ENCODE data around the gene SRRD.
"Not testable (repeated sequence)": the region's sequence is repeated elsewhere in the genome, so short reads cannot be mapped to it uniquely, and the experiment has no call there.

The SRRD gene, protein sequence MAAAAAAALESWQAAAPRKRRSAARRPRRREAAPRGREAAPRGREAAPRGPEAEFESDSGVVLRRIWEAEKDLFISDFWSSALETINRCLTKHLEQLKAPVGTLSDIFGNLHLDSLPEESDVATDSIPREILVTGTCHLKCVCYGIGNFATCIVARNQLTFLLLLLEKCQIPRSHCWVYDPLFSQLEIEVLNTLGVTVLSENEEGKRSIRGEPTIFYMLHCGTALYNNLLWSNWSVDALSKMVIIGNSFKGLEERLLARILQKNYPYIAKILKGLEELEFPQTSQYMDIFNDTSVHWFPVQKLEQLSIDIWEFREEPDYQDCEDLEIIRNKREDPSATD
- 23.7 to 33.5 reads per million in 2 donors for total RNA-seq

DNA sequence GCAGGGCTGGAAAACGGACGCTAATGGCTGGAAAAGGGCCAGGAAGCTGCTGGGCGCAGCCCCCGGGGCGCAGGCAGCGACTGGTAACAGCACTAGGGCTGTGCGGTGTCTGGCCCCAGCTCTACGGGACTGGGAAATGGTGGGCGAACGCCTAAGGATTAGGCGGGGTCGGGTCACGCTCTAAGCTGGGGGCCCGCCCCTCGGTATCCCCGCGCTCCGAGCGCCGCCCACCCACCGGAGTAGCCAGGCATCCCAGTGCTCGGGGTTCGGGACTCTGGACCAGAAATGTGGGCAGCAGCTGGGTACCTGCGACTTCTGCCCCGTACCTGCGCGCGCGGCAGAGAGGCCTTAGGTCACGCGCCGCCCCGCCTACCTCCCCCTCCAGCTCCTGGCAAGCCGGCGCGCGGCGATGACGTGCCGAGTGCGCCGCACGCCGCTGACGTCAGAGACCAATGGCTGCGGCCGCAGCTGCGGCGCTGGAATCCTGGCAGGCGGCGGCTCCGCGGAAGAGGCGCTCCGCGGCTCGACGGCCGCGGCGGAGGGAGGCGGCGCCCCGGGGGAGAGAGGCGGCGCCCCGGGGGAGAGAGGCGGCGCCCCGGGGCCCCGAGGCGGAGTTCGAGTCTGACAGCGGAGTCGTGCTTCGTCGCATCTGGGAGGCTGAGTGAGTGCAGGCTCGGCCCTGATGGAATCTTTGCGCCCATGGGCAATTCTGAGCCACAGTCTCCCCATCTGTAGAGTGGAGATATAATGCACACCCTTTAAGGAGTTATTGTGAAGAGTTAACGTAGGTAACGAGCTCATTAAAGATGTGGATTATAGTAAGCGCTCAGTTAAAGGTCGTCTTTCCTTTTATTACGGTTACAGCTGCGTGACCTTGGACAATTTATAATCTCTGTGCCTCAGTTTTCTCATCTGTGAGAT lies at the start of gene SRRD, which contains the start of gene HPS4:
Gene SRRD, plus strand, starts transcription at position 439 of the 921 bp plus-strand sequence. Its CDS starts 14 bp downstream, at position 453.
Gene HPS4, minus strand, starts transcription at position 345 of the 921 bp plus-strand sequence. CDS start 2,021 bp downstream, outside the sequence.
- DNase-seq: peak; percentile 91

DNA sequence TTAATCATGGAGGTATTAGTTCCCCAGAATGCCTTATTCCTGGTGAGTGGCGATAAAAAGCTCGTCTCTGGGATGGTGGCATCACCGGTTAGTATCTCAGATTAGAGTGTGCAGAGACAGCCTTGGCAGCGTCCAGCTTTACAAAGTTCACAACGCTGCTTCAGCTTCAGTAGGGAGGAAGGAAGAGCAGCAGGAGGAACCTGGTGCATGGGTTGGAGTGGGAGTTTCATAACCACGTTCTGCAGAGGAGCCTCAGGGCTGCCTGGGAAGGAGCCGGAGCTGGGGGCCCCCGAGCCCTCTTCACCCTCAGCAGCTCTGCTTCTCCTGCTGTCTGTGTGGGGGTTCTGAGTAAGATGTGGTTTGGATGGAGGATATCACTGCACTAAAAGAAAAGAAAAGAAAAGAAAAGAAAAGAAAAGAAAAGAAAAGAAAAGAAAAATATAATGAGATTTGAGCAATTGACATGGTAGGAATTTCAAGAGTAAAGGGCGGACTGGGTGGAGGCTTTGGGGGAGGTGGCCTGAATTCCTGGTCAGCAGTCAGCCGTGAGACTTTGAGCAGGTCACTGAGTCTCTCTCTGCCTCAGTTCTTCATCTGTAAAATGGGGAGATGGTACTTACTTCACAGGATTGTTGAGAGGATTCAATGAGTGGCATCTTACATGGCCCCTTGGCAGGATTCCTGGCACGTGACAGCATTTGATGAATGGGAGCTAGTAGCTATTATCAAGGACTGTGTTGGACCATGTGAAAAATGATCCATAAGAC lies 48.2 kb upstream of the SRRD start:
- no peak for DNase-seq

DNA sequence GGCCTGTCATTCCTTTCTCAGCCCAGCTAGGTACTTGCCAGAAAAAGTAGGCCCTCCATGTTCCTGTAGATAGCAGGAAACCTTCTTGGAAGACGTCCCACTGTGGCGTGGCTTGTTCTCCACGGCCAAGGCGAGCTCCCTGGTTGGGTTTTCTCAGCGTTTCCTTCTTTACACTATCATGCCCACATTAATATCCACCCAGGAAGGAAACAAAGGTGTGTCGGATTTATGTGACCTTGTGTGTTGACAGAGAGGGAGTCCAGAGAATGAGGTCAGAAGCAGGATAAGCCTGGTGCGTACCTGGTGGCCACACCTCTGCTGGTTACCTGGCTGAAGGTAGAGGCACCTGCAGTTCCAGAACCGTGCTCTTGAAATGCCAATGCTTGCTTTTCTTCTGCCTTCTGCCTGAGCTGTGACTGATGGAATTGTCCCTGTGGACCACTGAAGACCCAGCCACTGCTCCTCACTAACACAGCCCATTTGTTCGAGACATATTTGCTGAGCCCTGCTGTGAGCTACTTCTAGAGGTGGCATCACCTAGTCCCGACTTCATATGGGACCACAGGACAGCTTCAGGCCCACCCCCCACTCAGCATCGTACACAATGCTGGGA lies 46.7 kb upstream of the SRRD start:
- DNase-seq: no peak

DNA sequence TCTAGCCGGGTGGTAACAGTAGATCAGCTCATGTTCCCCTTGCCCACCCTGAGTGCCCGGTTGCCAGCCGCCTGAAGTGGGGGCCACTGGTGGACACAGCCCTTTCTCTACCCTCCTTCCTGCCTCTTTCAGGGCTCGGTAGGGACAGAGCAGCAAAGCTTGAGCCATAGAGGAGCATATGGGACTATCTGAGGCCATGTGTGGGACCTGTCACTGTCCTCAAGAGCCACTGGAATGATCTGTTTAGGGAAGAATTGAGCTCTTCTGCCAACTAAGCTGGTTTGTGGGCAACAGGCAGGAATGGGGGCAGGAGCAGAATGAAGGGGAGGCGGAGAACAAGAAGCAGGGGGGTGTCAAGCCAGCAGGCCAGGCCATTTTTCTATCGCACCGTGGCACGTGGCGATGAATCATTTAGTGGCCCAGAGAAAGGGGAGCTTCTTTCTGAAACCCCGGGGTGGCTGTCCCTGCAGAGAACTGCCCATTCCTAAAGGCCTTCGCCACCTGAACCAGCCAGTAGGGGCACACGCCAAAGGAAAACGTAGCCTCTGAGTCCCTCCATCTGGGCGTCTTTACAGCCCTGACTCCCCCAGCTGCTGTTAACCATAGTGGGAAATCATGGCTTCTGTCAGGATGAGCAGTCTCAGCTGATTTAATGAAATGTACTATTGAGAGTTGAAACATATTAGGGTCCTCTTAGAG lies 45.8 kb upstream of the SRRD start:
- no peak for DNase-seq

DNA sequence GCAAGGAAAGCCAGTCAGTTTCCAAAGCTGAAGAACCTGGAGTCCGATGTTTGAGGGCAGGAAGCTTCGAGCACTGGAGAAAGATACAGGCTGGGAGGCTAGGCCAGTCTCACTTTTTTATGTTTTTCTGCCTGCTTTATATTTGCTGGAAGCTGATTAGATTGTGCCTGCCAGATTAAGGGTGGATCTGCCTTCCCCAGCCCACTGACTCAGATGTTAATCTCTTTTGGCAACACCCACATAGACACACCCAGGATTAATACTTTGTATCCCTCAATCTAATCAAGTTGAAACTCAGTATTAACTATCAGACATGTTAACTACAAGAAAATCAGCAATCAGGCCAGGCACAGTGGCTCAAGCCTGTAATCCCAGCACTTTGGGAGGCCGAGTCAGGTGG lies 44.9 kb upstream of the SRRD start:
- DNase-seq: not testable (repeated sequence)

DNA sequence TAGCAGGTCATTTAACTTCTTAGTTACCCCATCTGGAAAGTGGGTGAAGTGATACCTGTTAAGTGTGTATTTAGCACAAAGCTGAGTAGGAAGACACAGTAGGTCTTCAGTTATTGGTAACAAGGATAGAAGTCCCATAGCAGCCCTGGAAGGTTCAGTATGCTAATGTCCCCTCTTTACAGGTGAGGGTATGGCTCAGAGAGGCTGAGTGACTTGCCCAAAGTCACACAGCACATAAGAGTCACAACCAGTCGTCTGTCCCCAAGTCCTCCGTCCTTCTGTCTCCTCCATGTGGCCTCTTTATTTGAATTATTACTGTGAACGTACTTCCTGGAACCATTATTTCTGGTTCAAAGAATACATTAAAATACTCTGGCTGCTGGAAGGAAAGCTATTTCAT lies 44.1 kb upstream of the SRRD start:
- DNase-seq: no peak

DNA sequence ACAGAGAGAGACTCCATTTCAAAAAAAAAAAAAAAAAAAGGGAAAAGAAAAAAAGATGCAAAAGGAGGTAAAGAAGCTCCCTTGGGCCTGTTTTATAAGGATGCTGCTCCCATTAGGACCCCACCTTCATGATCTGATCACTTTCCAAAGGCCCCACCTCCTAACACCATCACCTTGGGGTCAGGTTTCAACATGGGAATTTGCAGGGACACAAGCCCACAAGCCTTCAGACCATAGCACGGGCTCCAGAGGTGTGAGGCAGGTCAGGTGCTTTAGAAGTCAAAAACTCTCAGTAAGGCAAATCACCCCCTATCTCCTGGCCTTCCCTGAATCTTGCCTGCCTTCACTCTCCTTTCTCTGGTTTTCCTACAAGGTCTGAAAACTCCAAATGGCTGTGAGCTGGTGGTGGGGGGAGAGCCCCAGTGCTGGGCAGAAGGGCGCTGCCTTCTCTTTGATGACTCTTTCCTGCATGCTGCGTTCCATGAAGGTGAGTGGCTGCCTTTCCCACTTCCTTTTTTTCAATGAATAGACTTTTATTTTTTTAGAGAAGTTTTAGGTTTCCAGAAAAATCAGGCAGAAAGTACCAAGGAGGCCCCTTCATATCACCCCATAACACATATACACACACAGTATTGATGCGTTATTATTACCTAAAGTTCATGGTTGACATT lies 41.5 kb upstream of the SRRD start:
- DNase-seq: no peak

DNA sequence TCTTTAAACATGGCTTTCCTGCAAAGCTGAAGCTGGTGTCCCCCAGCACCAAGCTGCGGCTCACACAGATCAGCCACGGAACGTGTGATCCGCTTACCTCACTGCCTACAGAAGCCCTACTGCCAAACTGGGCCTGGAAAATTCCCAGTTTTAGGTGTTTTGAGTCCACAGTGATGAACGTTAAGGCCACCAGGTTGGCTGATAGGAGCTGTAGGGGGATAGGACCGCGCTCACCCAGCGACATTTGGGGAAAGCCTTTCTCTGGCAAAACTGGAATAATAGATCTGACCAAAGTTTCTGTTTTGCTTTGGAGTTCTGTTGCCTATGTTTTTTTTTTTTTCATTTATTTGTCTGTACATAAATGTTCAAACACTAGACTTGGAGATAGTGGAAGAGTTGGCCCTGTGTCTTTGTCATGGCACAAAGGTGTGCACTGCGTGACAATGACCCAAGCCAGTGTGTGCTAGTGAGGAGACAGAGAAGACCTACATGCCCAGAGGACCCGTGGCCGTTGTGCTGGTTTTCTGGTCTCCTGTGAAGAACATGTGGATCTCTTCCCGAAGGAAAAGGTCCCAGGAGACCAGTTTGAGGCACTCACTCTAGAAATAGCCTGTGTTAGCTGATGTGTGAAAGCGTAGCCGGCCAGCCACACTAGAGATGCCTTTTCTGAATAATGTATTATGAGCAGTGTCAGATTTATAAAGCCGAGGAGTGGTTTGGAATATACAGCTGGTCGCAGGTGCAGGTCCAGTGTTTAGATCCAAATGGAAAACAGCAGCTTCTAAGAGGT lies 39.6 kb upstream of the SRRD start:
- no peak for DNase-seq

DNA sequence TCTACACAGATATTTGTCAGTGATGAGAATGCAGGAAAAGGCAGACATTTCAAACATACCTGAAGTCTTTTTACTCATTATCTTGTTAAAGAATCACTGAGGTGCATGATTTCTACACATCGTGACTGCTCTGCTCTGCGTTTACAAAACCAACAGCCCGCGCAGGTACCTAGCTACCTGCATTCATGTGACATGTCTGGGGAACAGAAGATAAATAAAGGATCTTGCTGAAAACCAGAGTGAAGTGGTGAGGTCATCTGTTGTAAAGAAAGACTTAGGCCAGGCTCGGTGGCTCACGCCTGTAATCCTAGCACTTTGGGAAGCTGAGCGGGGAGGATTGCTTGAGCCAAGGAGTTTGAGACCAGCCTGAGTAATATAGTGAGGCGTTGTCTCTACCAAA lies 38.9 kb upstream of the SRRD start:
- DNase-seq: no peak

DNA sequence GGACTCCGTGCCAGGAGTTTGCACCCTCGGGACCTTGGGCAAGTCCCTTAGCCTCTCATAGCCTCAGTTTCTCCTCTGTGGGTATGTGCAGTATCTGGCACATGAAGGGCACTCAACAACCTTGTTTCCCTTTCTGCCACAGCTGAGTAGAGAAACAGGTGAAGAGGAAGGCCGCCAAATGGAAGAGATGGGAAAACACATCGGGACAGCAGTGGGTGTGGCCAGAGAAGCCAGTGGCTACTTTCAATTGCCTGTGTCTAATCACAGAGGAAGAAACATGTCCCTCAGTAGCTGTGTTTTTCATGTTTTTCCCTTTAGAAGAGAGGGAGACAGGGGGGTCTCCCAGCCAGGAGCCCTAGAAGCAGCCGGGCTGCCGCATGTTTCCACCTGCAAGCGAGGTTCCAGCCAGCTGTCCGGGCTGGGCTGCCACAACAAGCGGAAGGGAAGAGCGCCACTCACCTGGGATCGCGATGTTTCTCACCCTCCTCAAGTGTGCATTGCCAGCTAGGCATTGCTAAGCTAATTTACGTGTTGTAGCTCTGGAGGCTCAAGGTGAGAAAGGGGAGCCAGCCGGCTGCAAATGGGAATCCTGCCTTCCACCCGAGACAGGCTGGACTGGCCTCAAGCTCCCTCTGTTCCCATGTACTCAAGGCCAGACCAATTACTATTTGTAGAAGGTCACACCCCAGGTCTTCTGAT lies 38.0 kb upstream of the SRRD start:
- no peak for DNase-seq

DNA sequence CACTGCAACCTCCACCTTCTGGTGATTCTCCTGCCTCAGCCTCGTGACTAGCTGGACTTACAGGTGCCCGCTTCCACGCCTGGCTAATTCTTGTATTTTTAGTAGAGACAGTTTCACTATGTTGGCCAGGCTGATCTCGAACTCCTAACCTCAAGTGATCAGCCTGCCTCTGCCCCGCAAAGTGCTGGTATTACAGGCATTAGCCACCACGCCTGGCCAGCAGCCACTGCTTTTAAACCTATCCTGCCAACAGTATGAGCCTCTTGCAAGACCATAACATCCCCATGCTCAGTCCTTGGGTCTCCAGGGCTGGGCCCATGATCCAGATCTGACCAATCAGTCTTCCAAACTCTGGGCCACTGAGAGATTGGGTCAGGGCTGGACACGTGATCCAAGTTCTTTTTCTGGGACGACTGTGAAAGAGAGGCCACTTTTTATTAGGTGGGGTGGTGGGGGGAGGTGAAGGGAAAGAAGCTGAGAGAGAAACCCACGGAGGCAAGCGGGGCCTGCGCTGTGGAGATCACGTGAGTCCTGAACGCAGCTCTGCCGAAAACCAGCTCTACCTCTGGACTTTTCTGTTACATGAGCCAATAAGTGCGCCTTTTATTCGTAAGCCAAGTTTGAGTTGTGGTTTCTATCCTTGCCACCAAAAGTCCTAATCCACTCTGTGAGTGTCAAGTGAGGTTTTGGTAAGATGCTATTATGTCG lies 36.7 kb upstream of the SRRD start:
- no peak for DNase-seq

DNA sequence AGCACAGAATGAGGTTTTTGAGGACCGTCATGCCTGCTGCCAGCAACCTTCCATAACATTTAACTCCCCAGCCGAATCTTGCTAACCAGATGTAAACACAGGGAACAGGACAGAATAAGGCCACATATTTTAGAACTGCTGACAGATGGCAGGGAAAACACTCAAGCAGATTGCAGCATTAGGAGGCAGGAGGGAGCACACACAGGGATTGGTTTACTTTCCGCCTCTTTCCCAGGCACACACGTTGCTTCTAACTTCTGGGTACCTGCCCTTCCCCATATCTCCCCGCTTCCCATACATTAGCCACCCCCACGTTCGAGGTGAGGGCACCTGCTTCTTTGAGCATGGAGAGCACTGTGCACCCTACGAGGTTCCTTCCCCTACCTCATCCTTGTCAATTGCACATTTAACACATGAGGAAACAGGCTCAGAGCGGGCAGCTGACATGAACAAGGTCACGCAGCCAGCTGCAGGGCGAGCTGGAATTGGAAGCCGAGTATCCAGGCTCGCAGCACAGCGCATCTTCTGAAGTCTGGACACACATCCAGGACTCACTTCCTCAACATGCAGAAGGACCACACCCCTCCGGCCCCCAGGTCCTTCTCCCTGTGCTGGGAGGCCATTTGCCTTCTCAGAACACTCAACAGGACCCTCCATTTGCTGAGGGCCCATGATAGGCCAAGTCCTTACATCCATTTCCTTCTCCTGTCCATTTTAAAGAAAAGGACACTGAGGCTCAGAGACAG lies 35.9 kb upstream of the SRRD start:
- no peak for DNase-seq

DNA sequence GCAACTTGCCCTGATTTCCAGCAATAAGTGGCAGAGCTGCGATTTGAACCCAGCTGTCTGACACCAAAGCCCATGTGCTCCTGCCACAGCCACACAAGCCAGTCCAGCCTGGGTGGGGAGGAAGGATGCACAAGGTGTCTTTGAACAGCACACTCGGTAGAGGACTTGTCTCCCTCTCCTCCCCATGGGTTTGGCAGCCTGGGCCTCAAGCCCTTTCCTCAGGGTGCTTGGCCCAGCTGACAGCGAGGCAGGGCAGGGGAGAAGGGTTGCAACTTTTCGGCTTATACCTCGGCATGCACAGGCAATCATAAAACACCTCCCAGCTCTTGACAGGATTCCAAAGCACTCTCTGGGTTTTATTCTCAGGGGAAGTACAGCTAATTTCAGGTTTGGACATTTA lies 35.3 kb upstream of the SRRD start:
- no peak for DNase-seq

DNA sequence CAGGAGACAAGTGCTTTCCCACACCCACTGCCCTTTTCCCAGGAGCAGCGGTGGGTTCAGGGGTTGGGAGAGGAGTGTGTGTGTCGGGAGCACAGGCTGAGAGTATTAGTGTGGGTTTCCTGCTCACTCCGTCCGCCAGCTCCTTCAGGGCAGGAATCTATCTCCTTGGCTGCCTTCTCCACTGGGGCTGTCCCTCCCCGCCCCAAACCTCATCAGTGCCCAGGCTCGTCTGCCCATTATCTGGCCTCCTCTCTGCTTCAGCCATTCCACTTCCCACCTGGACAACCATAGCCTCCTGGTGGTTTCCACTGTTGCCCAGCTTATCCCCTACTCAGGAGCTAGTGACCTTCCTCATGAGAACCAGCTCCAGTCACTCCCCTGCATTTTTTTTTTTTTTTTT lies 34.7 kb upstream of the SRRD start:
- no peak for DNase-seq

DNA sequence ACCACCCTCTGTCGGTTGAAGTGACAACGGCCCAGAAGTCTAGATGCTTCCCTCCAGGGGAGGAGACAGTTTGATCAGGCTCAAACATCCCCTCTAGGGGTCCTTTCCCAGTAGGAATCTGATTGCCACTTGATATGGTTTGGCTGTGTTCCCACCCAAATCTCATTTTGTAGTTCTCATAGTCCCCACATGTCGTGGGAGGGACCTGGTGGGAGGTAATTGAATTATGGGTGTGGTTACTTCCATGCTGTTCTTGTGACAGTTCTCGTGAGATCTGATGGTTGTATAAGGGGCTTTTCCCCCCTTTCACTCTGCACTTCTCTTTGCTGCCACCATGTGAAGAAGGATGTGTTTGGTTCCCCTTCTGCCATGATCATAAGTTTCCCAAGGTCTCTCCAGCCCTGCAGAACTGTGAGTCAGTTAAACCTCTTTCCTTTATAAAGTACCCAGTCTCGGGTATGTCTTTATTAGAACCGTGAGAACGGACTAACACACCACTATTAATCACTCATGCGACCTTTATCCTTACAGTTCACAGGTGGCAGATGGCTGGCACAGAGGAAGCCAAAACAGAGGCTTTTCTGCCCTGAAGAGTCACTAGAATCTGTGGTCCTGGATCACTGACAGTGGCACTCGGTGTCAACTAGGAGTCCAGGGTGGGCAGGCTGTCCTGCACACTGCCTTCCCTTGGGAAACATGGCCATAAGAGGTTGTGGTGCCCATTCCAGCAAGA lies 33.1 kb upstream of the SRRD start:
- DNase-seq: no peak

DNA sequence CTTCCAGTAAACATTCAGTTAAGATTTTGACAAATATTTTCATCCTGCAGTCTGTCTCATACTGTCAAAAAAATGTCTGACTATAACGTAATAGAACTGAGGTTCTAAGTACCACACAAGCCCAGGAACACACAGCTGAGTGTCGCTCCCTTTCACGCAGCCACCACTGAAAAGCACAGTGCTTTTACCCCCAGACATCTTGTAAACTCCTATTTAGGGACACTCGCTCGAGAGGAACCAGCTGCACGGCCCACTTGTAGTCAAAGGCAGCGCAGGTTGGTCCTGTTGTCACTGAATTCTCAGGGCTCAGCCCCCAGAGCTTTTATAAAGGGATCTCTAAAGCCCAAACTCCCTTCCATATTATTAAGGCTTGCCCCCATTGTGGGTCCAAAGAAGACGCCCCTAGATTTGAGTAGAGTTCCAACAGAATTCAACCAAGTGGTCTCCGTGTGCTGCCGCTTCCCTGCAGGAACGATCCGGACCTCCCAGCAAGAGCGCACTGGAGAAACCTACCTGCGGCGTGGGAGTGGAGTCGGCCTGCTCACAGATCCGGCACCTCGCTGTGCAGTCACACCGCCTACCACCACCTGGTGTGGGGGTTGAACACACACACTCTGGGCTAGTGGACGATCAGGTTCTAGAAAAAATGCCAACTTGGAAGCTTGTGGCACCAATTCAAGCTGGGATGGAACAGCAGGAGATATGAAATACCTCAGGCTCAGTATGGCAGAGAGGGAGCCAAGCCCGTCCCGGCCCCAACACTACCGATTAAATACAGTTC lies 31.3 kb upstream of the SRRD start:
- no peak for DNase-seq

DNA sequence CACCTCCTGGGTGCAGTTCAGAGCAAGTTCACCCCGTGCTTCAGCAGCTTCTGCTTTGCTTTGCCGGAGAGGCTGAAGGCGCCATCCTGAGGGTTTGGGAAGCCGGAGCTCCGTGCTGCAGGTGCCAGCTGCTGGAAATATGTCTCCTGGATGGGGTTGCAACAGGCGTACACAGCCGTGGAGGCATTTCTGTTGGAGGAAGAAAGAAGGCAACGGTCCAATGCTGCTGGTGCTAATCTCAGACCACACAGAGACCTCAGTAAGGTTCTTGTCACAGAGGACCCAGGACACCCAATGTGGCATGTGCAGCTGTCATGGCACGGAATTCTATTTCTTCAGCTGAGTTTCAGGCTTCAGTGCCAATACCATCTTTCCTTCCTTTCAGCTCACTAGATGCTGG lies 30.5 kb upstream of the SRRD start:
- DNase-seq: no peak

Measured in T-helper 9 cell (primary cell).